SKM-1 treated with dmso at 0.1 percent for 144 hours (cell line): ENCODE results near the gene KIF4A.
"Not testable (repeated sequence)": the region's sequence is repeated elsewhere in the genome, so short reads cannot be mapped to it uniquely, and the experiment has no call there.

Source experiments
- DNase-seq: peaks from one replicate; lab custom pipeline; 2025; ENCODE audit not compliant: unreplicated experiment; lab: John Stamatoyannopoulos, UW

KIF4A gene

GRCh38 chrX:70360366-70360765 is 70.5 kb downstream of the KIF4A start:
- no peak for DNase-seq

GRCh38 chrX:70368731-70369130 is 78.8 kb downstream of the KIF4A start:
- DNase-seq = not testable (repeated sequence)

- no peak for DNase-seq
These were observed 96.3 kb downstream of the KIF4A start for GRCh38 chrX:70386235-70386634.

- DNase-seq = peak; percentile 14
These were observed 109.0 kb downstream of the KIF4A start for GRCh38 chrX:70398899-70399298.

GRCh38 chrX:70400181-70400580 is 110.3 kb downstream of the KIF4A start:
- DNase-seq = not testable (repeated sequence)

GRCh38 chrX:70402721-70403120 is 112.8 kb downstream of the KIF4A start:
- DNase-seq = no peak

- no peak for DNase-seq
These were observed 115.1 kb downstream of the KIF4A start for GRCh38 chrX:70405003-70405402.

- no peak for DNase-seq
These were observed 121.0 kb downstream of the KIF4A start for GRCh38 chrX:70410921-70411320.

GRCh38 chrX:70411475-70411874 is 121.6 kb downstream of the KIF4A start:
- DNase-seq = no peak

GRCh38 chrX:70421618-70422017 is 131.7 kb downstream of the KIF4A start:
- no peak for DNase-seq

- DNase-seq = no peak
These were observed 133.0 kb downstream of the KIF4A start, which contains the start of gene GDPD2 for GRCh38 chrX:70422851-70423341. Gene GDPD2 (plus strand): TSS chrX:70423314. CDS start chrX:70424985, 1,671 bp downstream.

- DNase-seq = no peak
These were observed 134.2 kb downstream of the KIF4A start for GRCh38 chrX:70423936-70424675.

GRCh38 chrX:70424801-70425200 is 134.9 kb downstream of the KIF4A start:
- DNase-seq = no peak

GRCh38 chrX:70426286-70427278 is 136.7 kb downstream of the KIF4A start:
- DNase-seq = no peak

- no peak for DNase-seq
These were observed 137.5 kb downstream of the KIF4A start for GRCh38 chrX:70427365-70427764.

- no peak for DNase-seq
These were observed 139.9 kb downstream of the KIF4A start for GRCh38 chrX:70429759-70430158.

- DNase-seq = no peak
These were observed 143.3 kb downstream of the KIF4A start for GRCh38 chrX:70432936-70433847.

- peak; percentile 33 for DNase-seq
These were observed 144.0 kb downstream of the KIF4A start for GRCh38 chrX:70433848-70434351.

GRCh38 chrX:70434352-70434866 is 144.5 kb downstream of the KIF4A start:
- DNase-seq = peak; percentile 51

- no peak for DNase-seq
These were observed 145.1 kb downstream of the KIF4A start for GRCh38 chrX:70434914-70435586.
